HCT116 (cell line): ENCODE data around the gene GOLGA6A. TPM values are rescaled to one million over a fixed set of nuclear protein-coding genes. Genes with fewer than 3 reads are reported as not detected.
"Not testable (repeated sequence)": the region's sequence is repeated elsewhere in the genome, so short reads cannot be mapped to it uniquely, and the experiment has no call there.

ENCODE experiments used
- ATAC-seq: fragments of 200-7000 bp; cut with Tn5 transposase; 2 replicates; pipeline ENCODE4 v1.9.1; 2020; ENCODE audit warnings: mild to moderate bottlenecking, moderate library complexity
- Bru-seq: library from RNA; stranded (reverse); fragments of 400-500 nt; gene quantifications from one replicate; lab custom pipeline; 2021; lab: Mats Ljungman, UMichigan
- BruChase-seq, 2 experiments: library from RNA; stranded (reverse); fragments of 400-500 nt; gene quantifications; one replicate each; lab custom pipeline; 2021; lab: Mats Ljungman, UMichigan
- BruUV-seq: library from RNA; stranded (reverse); fragments of 400-500 nt; replicated peaks from 2 replicates; lab custom pipeline; 2021; lab: Mats Ljungman, UMichigan
- CTCF ChIA-PET: fragments of 300-600 bp; sonication (Branson Sonifier 250); formaldehyde crosslinking; loops from one replicate; lab custom pipeline; 2021; ENCODE audit warnings: antibody characterized with exemption; lab: Charles Lee
- POLR2A ChIA-PET: fragments of 300-600, 350-600 bp; sonication (Branson Sonifier 250); formaldehyde crosslinking; loops from one replicate; lab custom pipeline; 2021; ENCODE audit warnings: antibody characterized with exemption; lab: Charles Lee
- RAD21 ChIA-PET, 2 experiments: fragments of 300-600 bp; sonication (Branson Sonifier 250); formaldehyde crosslinking; loops; one replicate each; lab custom pipeline; 2023; ENCODE audit warnings: low total read pairs in 2 of 2; ENCODE audit not compliant: uncharacterized antibody in 2 of 2, unreplicated experiment in 2 of 2, low non-redundant PET in 1 of 2; lab: Charles Lee
- DNase-seq: peaks from one replicate; pipeline ENCODE4 v3.0.0-alpha.2; 2010; ENCODE audit warnings: low read depth, low spot score
- H2AFZ ChIP-seq: fragments of 200-600 bp; shearing (Covaris generic), sonication (generic); 2 replicates; pipeline ENCODE4 v1.6.1; 2017; ENCODE audit warnings: low read depth, mixed run types, mixed read lengths, antibody characterized with exemption, low read length; ENCODE audit not compliant: poor library complexity, severe bottlenecking
- H3K27ac ChIP-seq: 2 replicates; pipeline ENCODE4 v1.5.1; 2012; ENCODE audit warnings: low read depth, low read length
- H3K27me3 ChIP-seq: fragments of 200-600 bp; sonication (generic); 2 replicates; pipeline ENCODE4 v1.6.1; 2016; ENCODE audit warnings: mixed run types, low read length, mixed read lengths; ENCODE audit not compliant: insufficient read depth
- H3K36me3 ChIP-seq, 2 experiments: fragments of 200-500 bp in 1 of 2; fragments of 200-600 bp in 1 of 2; sonication (Bioruptor generic) in 1 of 2; sonication (generic) in 1 of 2; 2 replicates each; pipeline versions ENCODE4 v1.5.1 to v1.6.1; 2014 to 2016; ENCODE audit warnings: low read length in 2 of 2, inconsistent platforms in 1 of 2, mixed read lengths in 1 of 2, mixed run types in 1 of 2; ENCODE audit not compliant: insufficient read depth in 2 of 2, control insufficient read depth in 1 of 2
- H3K4me1 ChIP-seq, 2 experiments: fragments of 200-600 bp in 1 of 2; sonication (generic) in 1 of 2; 2 replicates each; pipeline versions ENCODE4 v1.5.1 to v1.6.1; 2012 to 2017; ENCODE audit warnings: low read length in 2 of 2, inconsistent platforms in 1 of 2, mild to moderate bottlenecking in 1 of 2, mixed read lengths in 1 of 2, mixed run types in 1 of 2, moderate library complexity in 1 of 2; ENCODE audit not compliant: insufficient read depth in 2 of 2, control insufficient read depth in 1 of 2
- H3K4me2 ChIP-seq: fragments of 200-600 bp; sonication (generic); 2 replicates; pipeline ENCODE4 v1.6.1; 2017; ENCODE audit warnings: mixed run types, low read length, mixed read lengths
- H3K4me3 ChIP-seq, 2 experiments: fragments of 200-600 bp in 1 of 2; sonication (generic) in 1 of 2; replicated peaks in 1 of 2; 2 replicates each; pipeline ENCODE4 v1.5.1; 2011 to 2016; ENCODE audit warnings: low read length in 2 of 2, control low read depth in 1 of 2, low read depth in 1 of 2, mild to moderate bottlenecking in 1 of 2, mixed read lengths in 1 of 2, mixed run types in 1 of 2
- H3K79me2 ChIP-seq: fragments of 200-600 bp; sonication (generic); 2 replicates; pipeline ENCODE4 v1.6.1; 2017; ENCODE audit warnings: mild to moderate bottlenecking, mixed run types, low read length, moderate library complexity, mixed read lengths; ENCODE audit not compliant: insufficient read depth
- H3K9ac ChIP-seq: fragments of 200-600 bp; sonication (generic); 2 replicates; pipeline ENCODE4 v1.6.1; 2016; ENCODE audit warnings: low read length, mixed read lengths
- H3K9me2 ChIP-seq: fragments of 200-600 bp; sonication (generic), shearing (Covaris generic); 2 replicates; pipeline ENCODE4 v1.6.1; 2017; ENCODE audit warnings: mixed run types, mild to moderate bottlenecking, moderate library complexity; ENCODE audit not compliant: insufficient read depth
- H3K9me3 ChIP-seq, 2 experiments: fragments of 200-500 bp in 1 of 2; fragments of 200-600 bp in 1 of 2; sonication (Bioruptor generic) in 1 of 2; sonication (generic) in 1 of 2; 2 replicates each; pipeline ENCODE4 v1.6.1; 2014 to 2017; ENCODE audit warnings: low read length in 2 of 2, mixed read lengths in 2 of 2, inconsistent platforms in 1 of 2, low read depth in 1 of 2, mild to moderate bottlenecking in 1 of 2, mixed run types in 1 of 2, moderate library complexity in 1 of 2; ENCODE audit not compliant: control insufficient read depth in 1 of 2, insufficient read depth in 1 of 2
- H4K20me1 ChIP-seq: fragments of 200-600 bp; sonication (generic), shearing (Covaris generic); 2 replicates; pipeline ENCODE4 v1.6.1; 2017; ENCODE audit warnings: mixed run types, mild to moderate bottlenecking, moderate library complexity; ENCODE audit not compliant: insufficient read depth
- CEBPB ChIP-seq: IDR thresholded peaks from 2 replicates; pipeline ENCODE4 v1.6.1; 2012; ENCODE audit warnings: low read depth
- ELF1 ChIP-seq: IDR thresholded peaks from 2 replicates; pipeline ENCODE4 v1.6.1; 2012; ENCODE audit warnings: low read depth, borderline replicate concordance
- TCF7L2 ChIP-seq: IDR thresholded peaks from 2 replicates; pipeline ENCODE4 v1.7.0; 2011; ENCODE audit warnings: borderline replicate concordance, inconsistent platforms; ENCODE audit not compliant: insufficient read depth, insufficient read length; ENCODE audit errors: extremely low read depth
- YY1 ChIP-seq: IDR thresholded peaks from 2 replicates; pipeline ENCODE4 v1.6.1; 2011; ENCODE audit warnings: low read length, low read depth, moderate library complexity, mild to moderate bottlenecking; ENCODE audit not compliant: insufficient replicate concordance; ENCODE audit errors: extremely low read depth
- ZFX ChIP-seq: fragments of 450-650 bp; IDR thresholded peaks from 2 replicates; pipeline ENCODE4 v1.6.1; 2017
- ZNF274 ChIP-seq: fragments of 200-500 bp; sonication (Bioruptor generic); IDR thresholded peaks from 2 replicates; pipeline ENCODE4 v1.6.1; 2014; ENCODE audit warnings: mild to moderate bottlenecking, low read depth, low read length, inconsistent platforms
- intact Hi-C: fragments of 100-400 bp; cut with micrococcal nuclease; formaldehyde crosslinking; loops from 2 replicates; pipeline ENCODE4 v1.10.0; 2022
- long read RNA-seq: library from polyadenylated mRNA; unstranded; transcript quantifications from one replicate; pipeline ENCODE4 v2.0.0, GENCODE V29; 2021; ENCODE audit not compliant: unreplicated experiment
- polyA plus RNA-seq: library from polyadenylated mRNA; unstranded; fragments of >200 nt; gene quantifications from 2 replicates; pipeline ENCODE4 v1.2.1, GENCODE V29; 2012; ENCODE audit warnings: missing spikeins
- total RNA-seq: library from RNA; stranded (reverse); gene quantifications from one replicate; pipeline ENCODE4 v1.2.1, GENCODE V29; 2021; ENCODE audit not compliant: unreplicated experiment
- TF ChIP-seq, protein P1 (sequence below): IDR thresholded peaks from 2 replicates; pipeline ENCODE4 v1.6.1; 2011; ENCODE audit warnings: mild to moderate bottlenecking, low read length, moderate library complexity; ENCODE audit not compliant: insufficient replicate concordance; ENCODE audit errors: extremely low read depth

The GOLGA6A gene, protein sequence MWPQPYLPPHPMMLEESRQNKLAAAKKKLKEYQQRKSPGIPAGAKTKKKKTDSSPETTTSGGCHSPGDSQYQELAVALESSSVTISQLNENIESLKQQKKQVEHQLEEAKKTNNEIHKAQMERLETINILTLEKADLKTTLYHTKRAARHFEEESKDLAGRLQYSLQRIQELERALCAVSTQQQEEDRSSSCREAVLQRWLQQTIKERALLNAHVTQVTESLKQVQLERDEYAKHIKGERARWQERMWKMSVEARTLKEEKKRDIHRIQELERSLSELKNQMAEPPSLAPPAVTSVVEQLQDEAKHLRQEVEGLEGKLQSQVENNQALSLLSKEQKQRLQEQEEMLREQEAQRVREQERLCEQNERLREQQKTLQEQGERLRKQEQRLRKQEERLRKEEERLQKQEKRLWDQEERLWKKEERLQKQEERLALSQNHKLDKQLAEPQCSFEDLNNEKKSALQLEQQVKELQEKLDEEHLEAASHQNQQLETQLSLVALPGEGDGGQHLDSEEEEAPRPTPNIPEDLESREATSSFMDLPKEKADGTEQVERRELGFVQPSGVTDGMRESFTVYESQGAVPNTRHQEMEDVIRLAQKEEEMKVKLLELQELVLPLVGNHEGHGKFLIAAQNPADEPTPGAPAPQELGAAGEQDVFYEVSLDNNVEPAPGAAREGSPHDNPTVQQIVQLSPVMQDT
- total RNA-seq (0.39 TPM), Bru-seq, nascent RNA (percentile 6 among the genes with signal in this experiment), BruChase-seq, experiment 1, labeled RNA remaining after a 6-hour chase (percentile 29 among the genes with signal in this experiment), BruChase-seq, experiment 2, labeled RNA remaining after a 2-hour chase (percentile 10 among the genes with signal in this experiment)
- polyA plus RNA-seq = 0.04 and 0.06 TPM in 2 replicates
- long read RNA-seq = 0 reads

DNA sequence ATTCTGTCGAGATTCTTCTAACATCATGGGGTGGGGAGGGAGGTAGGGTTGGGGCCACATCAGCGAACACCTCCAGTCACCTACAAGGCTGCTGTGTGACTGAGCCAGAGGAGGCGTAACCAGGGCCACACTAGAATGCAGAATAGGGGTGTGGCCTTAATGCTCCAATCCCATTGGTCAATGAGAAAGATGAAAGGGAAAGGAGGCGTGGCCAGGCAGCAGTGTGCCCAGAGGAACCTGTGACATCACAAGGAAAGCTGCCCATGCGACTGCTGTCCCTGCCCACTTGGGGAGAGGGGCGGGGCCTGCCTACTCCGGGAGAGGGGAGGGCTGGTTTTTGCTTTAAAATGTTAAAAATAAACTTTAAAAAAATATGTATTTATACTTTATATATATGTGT lies at the start of gene GOLGA6A:
Gene GOLGA6A, minus strand, starts transcription at position 101 of the 400 bp plus-strand sequence. Its CDS starts 41 bp downstream, at position 60.
- H2AFZ ChIP-seq, H3K9me3 ChIP-seq, BruUV-seq, H3K4me1 ChIP-seq, ATAC-seq, H3K27ac ChIP-seq, H3K4me2 ChIP-seq, DNase-seq, H3K27me3 ChIP-seq, RAD21 ChIA-PET, H3K4me3 ChIP-seq, H3K36me3 ChIP-seq, H3K9ac ChIP-seq, H4K20me1 ChIP-seq, H3K79me2 ChIP-seq, POLR2A ChIA-PET, H3K9me2 ChIP-seq, CTCF ChIA-PET, intact Hi-C loops: not testable (repeated sequence)

- TF ChIP-seq ZNF274 (no peak), YY1 (no peak), TCF7L2 (no peak), ELF1 (no peak), ZFX (no peak), CEBPB (no peak)
- TF ChIP-seq, protein P1, sequence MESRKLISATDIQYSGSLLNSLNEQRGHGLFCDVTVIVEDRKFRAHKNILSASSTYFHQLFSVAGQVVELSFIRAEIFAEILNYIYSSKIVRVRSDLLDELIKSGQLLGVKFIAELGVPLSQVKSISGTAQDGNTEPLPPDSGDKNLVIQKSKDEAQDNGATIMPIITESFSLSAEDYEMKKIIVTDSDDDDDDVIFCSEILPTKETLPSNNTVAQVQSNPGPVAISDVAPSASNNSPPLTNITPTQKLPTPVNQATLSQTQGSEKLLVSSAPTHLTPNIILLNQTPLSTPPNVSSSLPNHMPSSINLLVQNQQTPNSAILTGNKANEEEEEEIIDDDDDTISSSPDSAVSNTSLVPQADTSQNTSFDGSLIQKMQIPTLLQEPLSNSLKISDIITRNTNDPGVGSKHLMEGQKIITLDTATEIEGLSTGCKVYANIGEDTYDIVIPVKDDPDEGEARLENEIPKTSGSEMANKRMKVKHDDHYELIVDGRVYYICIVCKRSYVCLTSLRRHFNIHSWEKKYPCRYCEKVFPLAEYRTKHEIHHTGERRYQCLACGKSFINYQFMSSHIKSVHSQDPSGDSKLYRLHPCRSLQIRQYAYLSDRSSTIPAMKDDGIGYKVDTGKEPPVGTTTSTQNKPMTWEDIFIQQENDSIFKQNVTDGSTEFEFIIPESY = no peak
- H3K27me3 ChIP-seq = no peaks in the 10 kb centered on the region
- ChIA-PET RAD21 (interaction anchor here in 1 of 2 experiments (1.5 kb wide), 1 partner anchor 176 kb away, joined by 4 read pairs; no protein-coding TSS in a partner anchor), POLR2A (no interaction called here), CTCF (interaction anchor here (0.6 kb wide), 1 partner anchor 189 kb away, joined by 3 read pairs; no protein-coding TSS in a partner anchor)
- H3K4me1 ChIP-seq = peaks cover 0 to 9% of the 10 kb centered on the region in 2 experiments; a peak in 2 of 4 replicates
- H3K4me2 ChIP-seq = no peak overlapping the region
- H3K9me2 ChIP-seq = no peaks in the 10 kb centered on the region
- H3K4me3 ChIP-seq = no peak overlapping the region
- ATAC-seq (no peak), DNase-seq (no peak)
- H2AFZ ChIP-seq = no peak overlapping the region
- no peaks in the 10 kb centered on the region for H3K79me2 ChIP-seq
- no peak overlapping the region for H3K9ac ChIP-seq
- H3K9me3 ChIP-seq = no peaks in the 10 kb centered on the region
- no peak overlapping the region for H3K27ac ChIP-seq
- H3K36me3 ChIP-seq = no peaks in the 10 kb centered on the region
- no peaks in the 10 kb centered on the region for H4K20me1 ChIP-seq
- no TSS peak for BruUV-seq
- intact Hi-C loops = no loop called here
Measured at GRCh38 chr15:74131628-74132413, 49.5 kb upstream of the GOLGA6A start.
